ENCODE results near the gene NRG3. TPM values are rescaled to one million over a fixed set of nuclear protein-coding genes. Genes with fewer than 3 reads are reported as not detected.

Gene NRG3
- total RNA-seq, 1 experiment from 2014 or later: not detected

GRCh38 chr10:81944609-81945008 is 69.6 kb downstream of the NRG3 start:
- BruUV-seq (replicated peaks): no TSS peak
- DNase-seq (ENCODE audit: low read depth, low spot score): no peak
- Histone ChIP-seq H3K27ac (ENCODE audit: low read depth, low read length) (no peak overlapping the region), H4K20me1 (ENCODE audit: insufficient read depth) (no peaks in the 10 kb centered on the region), H2AFZ (ENCODE audit: low read depth, low read length, poor library complexity, severe bottlenecking) (no peak overlapping the region), H3K4me2 (ENCODE audit: low read length) (no peak overlapping the region), H3K36me3 (ENCODE audit: control insufficient read depth in 1 of 2, insufficient read depth in 2 of 2, low read length in 2 of 2) (no peaks in the 10 kb centered on the region), H3K27me3 (ENCODE audit: insufficient read depth, low read length) (no peaks in the 10 kb centered on the region), H3K9me2 (ENCODE audit: insufficient read depth) (no peaks in the 10 kb centered on the region), H3K4me3 (replicated peaks in 1 of 2; ENCODE audit: low read depth in 1 of 2, low read length in 2 of 2) (no peak overlapping the region), H3K9ac (ENCODE audit: low read length) (no peak overlapping the region), H3K79me2 (ENCODE audit: insufficient read depth, low read length) (no peaks in the 10 kb centered on the region), H3K9me3 (ENCODE audit: control insufficient read depth in 1 of 2, insufficient read depth in 1 of 2, low read depth in 1 of 2, low read length in 2 of 2) (peaks cover 0 to 31% of the 10 kb centered on the region in 2 experiments; a peak in 2 of 4 replicates), H3K4me1 (ENCODE audit: control insufficient read depth in 1 of 2, insufficient read depth in 2 of 2, low read length in 2 of 2) (no peaks in the 10 kb centered on the region)
- no peak for TF ChIP-seq ELF1 (IDR thresholded peaks at IDR 0.05; ENCODE audit: borderline replicate concordance, low read depth)
- CTCF ChIA-PET: no interaction called here
- no peak for ATAC-seq
- intact Hi-C loops (cut with micrococcal nuclease): no loop called here
- RAD21 ChIA-PET (ENCODE audit: low non-redundant PET in 1 of 2, low total read pairs in 2 of 2, uncharacterized antibody in 2 of 2, unreplicated experiment in 2 of 2): no interaction called here
- POLR2A ChIA-PET: no interaction called here

GRCh38 chr10:81949283-81949682 is 74.3 kb downstream of the NRG3 start:
- no peak for TF ChIP-seq SIN3A (IDR thresholded peaks at IDR 0.05; ENCODE audit: low read depth)
- TF ChIP-seq ZFX (IDR thresholded peaks at IDR 0.05): no peak
- TF ChIP-seq ATF3 (IDR thresholded peaks at IDR 0.05): no peak
- TF ChIP-seq MAX (IDR thresholded peaks at IDR 0.05): no peak
- TF ChIP-seq ZNF274 (IDR thresholded peaks at IDR 0.05; ENCODE audit: low read depth, low read length): no peak
- TF ChIP-seq YY1 (IDR thresholded peaks at IDR 0.05; ENCODE audit: extremely low read depth, insufficient replicate concordance, low read depth, low read length): no peak
- TF ChIP-seq JUND (IDR thresholded peaks at IDR 0.05): no peak
- TF ChIP-seq CBX3 (IDR thresholded peaks at IDR 0.05; ENCODE audit: low read depth): no peak
- no peak for TF ChIP-seq REST (IDR thresholded peaks at IDR 0.05; ENCODE audit: low read depth)
- ChIA-PET CTCF (no interaction called here), RAD21 (ENCODE audit: low non-redundant PET in 1 of 2, low total read pairs in 2 of 2, uncharacterized antibody in 2 of 2, unreplicated experiment in 2 of 2) (no interaction called here), POLR2A (no interaction called here)
- Histone ChIP-seq H2AFZ (ENCODE audit: low read depth, low read length, poor library complexity, severe bottlenecking) (no peak overlapping the region), H3K9me2 (ENCODE audit: insufficient read depth) (no peaks in the 10 kb centered on the region), H3K9ac (ENCODE audit: low read length) (no peak overlapping the region), H3K27ac (ENCODE audit: low read depth, low read length) (no peak overlapping the region), H3K27me3 (ENCODE audit: insufficient read depth, low read length) (no peaks in the 10 kb centered on the region), H3K9me3 (ENCODE audit: control insufficient read depth in 1 of 2, insufficient read depth in 1 of 2, low read depth in 1 of 2, low read length in 2 of 2) (peaks cover 0 to 30% of the 10 kb centered on the region in 2 experiments; a peak in 2 of 4 replicates), H3K4me1 (ENCODE audit: control insufficient read depth in 1 of 2, insufficient read depth in 2 of 2, low read length in 2 of 2) (no peaks in the 10 kb centered on the region), H3K4me3 (replicated peaks in 1 of 2; ENCODE audit: low read depth in 1 of 2, low read length in 2 of 2) (no peak overlapping the region), H3K79me2 (ENCODE audit: insufficient read depth, low read length) (no peaks in the 10 kb centered on the region), H3K4me2 (ENCODE audit: low read length) (no peak overlapping the region), H4K20me1 (ENCODE audit: insufficient read depth) (no peaks in the 10 kb centered on the region), H3K36me3 (ENCODE audit: control insufficient read depth in 1 of 2, insufficient read depth in 2 of 2, low read length in 2 of 2) (no peaks in the 10 kb centered on the region)
- BruUV-seq (replicated peaks): no TSS peak
- DNase-seq (ENCODE audit: low read depth, low spot score): no peak
- intact Hi-C loops (cut with micrococcal nuclease): no loop called here
- ATAC-seq: no peak
